ENCODE data around the gene ZDHHC14. TPM values are rescaled to one million over a fixed set of nuclear protein-coding genes. Genes with fewer than 3 reads are reported as not detected.

ZDHHC14 gene
- total RNA-seq, 2 donors from 2014 or later = 13.0 to 19.1 TPM

- H3K4me3 ChIP-seq = no peak overlapping the region
- no peaks in the 10 kb centered on the region for H3K36me3 ChIP-seq
- peaks cover 0 to 4% of the 10 kb centered on the region in 2 donors for H3K4me1 ChIP-seq
- no peak for TF ChIP-seq CTCF (IDR thresholded peaks at IDR 0.05)
- no peaks in the 10 kb centered on the region for H3K27me3 ChIP-seq
- no peak for DNase-seq (ENCODE audit: low spot score)
- H3K9me3 ChIP-seq = no peaks in the 10 kb centered on the region
- no peak overlapping the region for H3K27ac ChIP-seq
Measured at GRCh38 chr6:157681041-157681650, 300.2 kb downstream of the ZDHHC14 start.

GRCh38 chr6:157682856-157683481 lies 302.0 kb downstream of the ZDHHC14 start:
- Histone ChIP-seq H3K27ac (no peak overlapping the region), H3K4me3 (no peak overlapping the region), H3K36me3 (no peaks in the 10 kb centered on the region), H3K9me3 (no peaks in the 10 kb centered on the region), H3K27me3 (no peaks in the 10 kb centered on the region), H3K4me1 (peaks cover 0 to 4% of the 10 kb centered on the region in 2 donors)
- TF ChIP-seq CTCF (IDR thresholded peaks at IDR 0.05) = no peak
- no peak for DNase-seq (ENCODE audit: low spot score)

- no peak overlapping the region for H3K27ac ChIP-seq
- peaks cover 0 to 4% of the 10 kb centered on the region in 2 donors for H3K4me1 ChIP-seq
- H3K27me3 ChIP-seq = no peaks in the 10 kb centered on the region
- TF ChIP-seq CTCF (IDR thresholded peaks at IDR 0.05) = no peak
- H3K4me3 ChIP-seq = no peak overlapping the region
- DNase-seq (ENCODE audit: low spot score) = no peak
- H3K36me3 ChIP-seq = no peaks in the 10 kb centered on the region
- no peaks in the 10 kb centered on the region for H3K9me3 ChIP-seq
Measured at GRCh38 chr6:157683707-157684106, 302.7 kb downstream of the ZDHHC14 start.

GRCh38 chr6:157684620-157685299 lies 303.8 kb downstream of the ZDHHC14 start:
- no peak for TF ChIP-seq CTCF (IDR thresholded peaks at IDR 0.05)
- Histone ChIP-seq H3K27me3 (no peaks in the 10 kb centered on the region), H3K4me3 (no peak overlapping the region), H3K9me3 (no peaks in the 10 kb centered on the region), H3K27ac (no peak overlapping the region), H3K36me3 (no peaks in the 10 kb centered on the region), H3K4me1 (peaks cover 0 to 4% of the 10 kb centered on the region in 2 donors)
- DNase-seq (ENCODE audit: low spot score) = no peak

GRCh38 chr6:157685596-157686280 lies 304.7 kb downstream of the ZDHHC14 start:
- Histone ChIP-seq H3K9me3 (no peaks in the 10 kb centered on the region), H3K36me3 (no peaks in the 10 kb centered on the region)
- no peak for DNase-seq (ENCODE audit: low spot score)

More at GRCh38 chr6:157685596-157686280, 304.7 kb downstream of the ZDHHC14 start:
- TF ChIP-seq CTCF (IDR thresholded peaks at IDR 0.05) = no peak
- Histone ChIP-seq H3K4me1 (peaks cover 0 to 4% of the 10 kb centered on the region in 2 donors), H3K27ac (no peak overlapping the region), H3K27me3 (no peaks in the 10 kb centered on the region), H3K4me3 (no peak overlapping the region)
